Loucy (cell line): Measurements from ENCODE around the gene PRSS38.

Experiments used
- CTCF ChIP-seq: fragments of 200-600 bp; sonication (generic); conservative IDR thresholded peaks from 2 replicates; pipeline ENCODE4 v1.5.1; 2014; ENCODE audit warnings: mild to moderate bottlenecking, antibody characterized with exemption, low read length
- EZH2phosphoT487 ChIP-seq: fragments of 200-600 bp; IDR thresholded peaks from 2 replicates; pipeline ENCODE4 v1.6.1; 2018; ENCODE audit warnings: antibody characterized with exemption, mild to moderate bottlenecking, moderate library complexity, borderline replicate concordance

- TF ChIP-seq CTCF (no peak), EZH2phosphoT487 (no peak)
These were observed 33.2 kb upstream of the PRSS38 start for GRCh38 chr1:227782226-227782625.
